Stimulated activated CD4-positive, alpha-beta T cell treated with anti-CD3 and anti-CD28 coated beads, Interleukin-15, amount 100 ng/mL, for 48 hours (primary cell): Measurements from ENCODE around the gene BHMT2.
A peak's percentile ranks its signal among the peaks of the same experiment; 100 is the strongest.

Source experiments
- DNase-seq, 2 donors: peaks; one replicate each; pipeline ENCODE4 v3.0.0-alpha.2; 2020; ENCODE audit warnings: low read depth in 2 of 2

Gene BHMT2

GRCh38 chr5:79070350-79070667, 742 bp downstream of the BHMT2 start:
- no peak for DNase-seq

GRCh38 chr5:79074641-79075040, 5.1 kb downstream of the BHMT2 start:
- DNase-seq, result no peak

GRCh38 chr5:79075646-79076426, 6.3 kb downstream of the BHMT2 start:
- DNase-seq, result no peak

- no peak for DNase-seq
Measured at GRCh38 chr5:79076819-79077218, 7.3 kb downstream of the BHMT2 start.

GRCh38 chr5:79077680-79078365, 8.3 kb downstream of the BHMT2 start:
- DNase-seq, result no peak

GRCh38 chr5:79080804-79081203, 11.2 kb downstream of the BHMT2 start:
- no peak for DNase-seq

- no peak for DNase-seq
Measured at GRCh38 chr5:79081779-79082178, 12.2 kb downstream of the BHMT2 start.

GRCh38 chr5:79086116-79086515, 16.5 kb downstream of the BHMT2 start:
- no peak for DNase-seq

GRCh38 chr5:79088507-79088906, 18.9 kb downstream of the BHMT2 start:
- no peak for DNase-seq

GRCh38 chr5:79091064-79091463, 21.5 kb downstream of the BHMT2 start:
- DNase-seq, result no peak

GRCh38 chr5:79093762-79094161, 24.2 kb downstream of the BHMT2 start:
- DNase-seq, result no peak

- no peak for DNase-seq
Measured at GRCh38 chr5:79105868-79106267, 36.3 kb downstream of the BHMT2 start.

GRCh38 chr5:79107020-79107796, 37.6 kb downstream of the BHMT2 start:
- DNase-seq, result no peak

- no peak for DNase-seq
Measured at GRCh38 chr5:79108086-79108485, 38.5 kb downstream of the BHMT2 start.

GRCh38 chr5:79108792-79109191, 39.2 kb downstream of the BHMT2 start:
- no peak for DNase-seq

GRCh38 chr5:79109527-79110492, 40.2 kb downstream of the BHMT2 start:
- peak in 1 of 2 donors; percentile 14 for DNase-seq

GRCh38 chr5:79111387-79111959, 41.9 kb downstream of the BHMT2 start, which contains the start of gene BHMT:
Gene BHMT, plus strand, starts transcription at chr5:79111809. Its CDS starts 77 bp downstream, at chr5:79111886.
- DNase-seq, result no peak

- DNase-seq, result no peak
Measured at GRCh38 chr5:79111960-79112702, 42.6 kb downstream of the BHMT2 start.

- DNase-seq, result no peak
Measured at GRCh38 chr5:79112703-79113058, 43.1 kb downstream of the BHMT2 start.

- no peak for DNase-seq
Measured at GRCh38 chr5:79119486-79119885, 49.9 kb downstream of the BHMT2 start.
